MM.1S (cell line): ENCODE results near the gene EMC7.

Experiments used
- DNase-seq: peaks from one replicate; pipeline ENCODE4 v3.0.0-alpha.2; 2015
- H2AFZ ChIP-seq: fragments of 300-600 bp; sonication (generic); 2 replicates; pipeline ENCODE4 v1.6.0; 2016; ENCODE audit warnings: antibody characterized with exemption, low read length
- H3F3A ChIP-seq: fragments of 300-600 bp; sonication (generic); 2 replicates; pipeline ENCODE4 v1.6.1; 2016; ENCODE audit warnings: mild to moderate bottlenecking, antibody characterized with exemption, low read length, moderate library complexity, mixed read lengths; ENCODE audit not compliant: insufficient read depth
- H3K27ac ChIP-seq: fragments of 300-600 bp; sonication (generic); 2 replicates; pipeline ENCODE4 v1.5.1; 2016; ENCODE audit warnings: mild to moderate bottlenecking, low read length
- H3K27me3 ChIP-seq: fragments of 300-600 bp; sonication (generic); replicated peaks from 2 replicates; pipeline ENCODE4 v1.6.0; 2016; ENCODE audit warnings: low read length; ENCODE audit not compliant: insufficient read depth
- H3K36me3 ChIP-seq: fragments of 300-600 bp; sonication (generic); replicated peaks from 2 replicates; pipeline ENCODE4 v1.6.1; 2016; ENCODE audit warnings: mild to moderate bottlenecking, low read length, mixed read lengths; ENCODE audit not compliant: insufficient read depth
- H3K4me1 ChIP-seq: fragments of 300-600 bp; sonication (generic); 2 replicates; pipeline ENCODE4 v1.6.1; 2016; ENCODE audit warnings: low read length, mixed read lengths
- H3K4me2 ChIP-seq: fragments of 300-600 bp; sonication (generic); 2 replicates; pipeline ENCODE4 v1.6.0; 2016; ENCODE audit warnings: low read depth, low read length
- H3K4me3 ChIP-seq: fragments of 300-600 bp; sonication (generic); 2 replicates; pipeline ENCODE4 v1.5.1; 2016; ENCODE audit warnings: low read length, mixed read lengths
- H3K79me2 ChIP-seq: fragments of 300-600 bp; sonication (generic); 2 replicates; pipeline ENCODE4 v1.6.1; 2016; ENCODE audit warnings: mixed run types, low read length, mixed read lengths
- H3K9ac ChIP-seq: fragments of 300-600 bp; sonication (generic); 2 replicates; pipeline ENCODE4 v1.6.1; 2016; ENCODE audit warnings: low read length, mixed read lengths
- H3K9me2 ChIP-seq: fragments of 300-600 bp; sonication (generic); replicated peaks from 2 replicates; pipeline ENCODE4 v1.6.1; 2016; ENCODE audit warnings: mild to moderate bottlenecking, low read length, mixed read lengths; ENCODE audit not compliant: insufficient read depth
- H3K9me3 ChIP-seq: fragments of 300-600 bp; sonication (generic); replicated peaks from 2 replicates; pipeline ENCODE4 v1.6.1; 2016; ENCODE audit warnings: mild to moderate bottlenecking, low read length, mixed read lengths; ENCODE audit not compliant: insufficient read depth
- H4K20me1 ChIP-seq: fragments of 300-600 bp; sonication (generic); 2 replicates; pipeline ENCODE4 v1.6.1; 2016; ENCODE audit warnings: mild to moderate bottlenecking, low read length, moderate library complexity, mixed read lengths; ENCODE audit not compliant: insufficient read depth
- CTCF ChIP-seq: fragments of 300-600 bp; sonication (generic); IDR thresholded peaks from 2 replicates; pipeline ENCODE4 v1.5.1; 2016; ENCODE audit warnings: antibody characterized with exemption, low read length, mixed read lengths
- EZH2 ChIP-seq: fragments of 300-600 bp; sonication (generic); optimal IDR thresholded peaks from 2 replicates; pipeline ENCODE3; 2017; ENCODE audit warnings: low read depth, mild to moderate bottlenecking, antibody characterized with exemption, low read length, mixed read lengths
- EZH2phosphoT487 ChIP-seq: fragments of 300-600 bp; sonication (generic); IDR thresholded peaks from 2 replicates; pipeline ENCODE4 v1.6.1; 2018; ENCODE audit warnings: antibody characterized with exemption, low read length

Gene EMC7

GRCh38 chr15:34065941-34066340, 35.7 kb downstream of the EMC7 start:
- no peak overlapping the region for H3K9ac ChIP-seq
- no peak for DNase-seq
- H4K20me1 ChIP-seq = no peaks in the 10 kb centered on the region
- no peaks in the 10 kb centered on the region for H3K9me3 ChIP-seq
- TF ChIP-seq EZH2 = no peak
- no peak for TF ChIP-seq EZH2phosphoT487
- TF ChIP-seq CTCF = no peak
- no peaks in the 10 kb centered on the region for H3K36me3 ChIP-seq
- H3K4me3 ChIP-seq = no peak overlapping the region
- no peaks in the 10 kb centered on the region for H3K27me3 ChIP-seq
- H3F3A ChIP-seq = no peaks in the 10 kb centered on the region
- H3K9me2 ChIP-seq = no peaks in the 10 kb centered on the region
- H3K27ac ChIP-seq = no peak overlapping the region
- no peaks in the 10 kb centered on the region for H3K79me2 ChIP-seq
- H2AFZ ChIP-seq = no peak overlapping the region
- H3K4me2 ChIP-seq = no peak overlapping the region
- H3K4me1 ChIP-seq = no peaks in the 10 kb centered on the region

GRCh38 chr15:34065261-34065660, 36.4 kb downstream of the EMC7 start:
- H3F3A ChIP-seq = no peaks in the 10 kb centered on the region
- no peaks in the 10 kb centered on the region for H4K20me1 ChIP-seq
- TF ChIP-seq EZH2phosphoT487 (no peak), CTCF (no peak), EZH2 (no peak)
- no peak overlapping the region for H3K27ac ChIP-seq
- DNase-seq = no peak
- H3K4me2 ChIP-seq = no peak overlapping the region
- H3K9ac ChIP-seq = no peak overlapping the region
- H3K27me3 ChIP-seq = no peaks in the 10 kb centered on the region
- H3K4me1 ChIP-seq = no peaks in the 10 kb centered on the region
- H3K36me3 ChIP-seq = no peaks in the 10 kb centered on the region
- H3K9me2 ChIP-seq = no peaks in the 10 kb centered on the region
- no peak overlapping the region for H2AFZ ChIP-seq
- H3K79me2 ChIP-seq = no peaks in the 10 kb centered on the region
- no peak overlapping the region for H3K4me3 ChIP-seq
- no peaks in the 10 kb centered on the region for H3K9me3 ChIP-seq

- Histone ChIP-seq H3F3A (no peaks in the 10 kb centered on the region), H3K4me2 (no peak overlapping the region), H3K27ac (no peak overlapping the region), H3K4me3 (no peak overlapping the region), H3K36me3 (no peaks in the 10 kb centered on the region), H2AFZ (no peak overlapping the region), H3K9ac (no peak overlapping the region), H3K9me3 (no peaks in the 10 kb centered on the region), H3K9me2 (no peaks in the 10 kb centered on the region), H3K4me1 (no peaks in the 10 kb centered on the region), H3K27me3 (no peaks in the 10 kb centered on the region), H4K20me1 (no peaks in the 10 kb centered on the region), H3K79me2 (no peaks in the 10 kb centered on the region)
- DNase-seq = no peak
- no peak for TF ChIP-seq EZH2
- TF ChIP-seq CTCF = no peak
- TF ChIP-seq EZH2phosphoT487 = no peak
Observed at GRCh38 chr15:34064438-34064837, 37.2 kb downstream of the EMC7 start.
